ENCODE results near the gene ACTN3.
"Not testable (repeated sequence)": the region's sequence is repeated elsewhere in the genome, so short reads cannot be mapped to it uniquely, and the experiment has no call there.

ACTN3 gene

DNA sequence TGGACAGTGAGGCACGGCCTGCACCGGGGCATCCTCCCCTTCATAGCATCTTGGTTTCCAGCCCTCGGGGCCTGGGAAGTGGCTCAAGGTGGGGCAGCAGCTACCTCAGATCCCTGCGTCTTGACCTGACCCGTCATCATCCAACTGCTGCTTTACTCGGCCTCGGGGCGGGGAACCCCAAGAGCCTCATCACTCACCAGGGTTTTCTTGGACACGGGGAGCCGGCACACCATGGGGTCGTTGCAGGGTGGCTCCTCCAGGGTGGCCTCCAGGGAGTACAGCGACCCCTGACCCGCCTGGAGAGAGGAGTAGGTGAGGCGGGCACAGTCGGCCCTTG is 21.1 kb downstream of the ACTN3 start:
- DNase-seq, result no peak

GRCh38 chr11:66568124-66568916 is 21.6 kb downstream of the ACTN3 start, which contains the start of gene CTSF:
Gene CTSF (minus strand): TSS chr11:66568606. CDS start chr11:66568486, 120 bp downstream.
- DNase-seq, result peak; percentile 22

- no peak for DNase-seq
These were observed 22.4 kb downstream of the ACTN3 start for GRCh38 chr11:66569076-66569475.

DNA sequence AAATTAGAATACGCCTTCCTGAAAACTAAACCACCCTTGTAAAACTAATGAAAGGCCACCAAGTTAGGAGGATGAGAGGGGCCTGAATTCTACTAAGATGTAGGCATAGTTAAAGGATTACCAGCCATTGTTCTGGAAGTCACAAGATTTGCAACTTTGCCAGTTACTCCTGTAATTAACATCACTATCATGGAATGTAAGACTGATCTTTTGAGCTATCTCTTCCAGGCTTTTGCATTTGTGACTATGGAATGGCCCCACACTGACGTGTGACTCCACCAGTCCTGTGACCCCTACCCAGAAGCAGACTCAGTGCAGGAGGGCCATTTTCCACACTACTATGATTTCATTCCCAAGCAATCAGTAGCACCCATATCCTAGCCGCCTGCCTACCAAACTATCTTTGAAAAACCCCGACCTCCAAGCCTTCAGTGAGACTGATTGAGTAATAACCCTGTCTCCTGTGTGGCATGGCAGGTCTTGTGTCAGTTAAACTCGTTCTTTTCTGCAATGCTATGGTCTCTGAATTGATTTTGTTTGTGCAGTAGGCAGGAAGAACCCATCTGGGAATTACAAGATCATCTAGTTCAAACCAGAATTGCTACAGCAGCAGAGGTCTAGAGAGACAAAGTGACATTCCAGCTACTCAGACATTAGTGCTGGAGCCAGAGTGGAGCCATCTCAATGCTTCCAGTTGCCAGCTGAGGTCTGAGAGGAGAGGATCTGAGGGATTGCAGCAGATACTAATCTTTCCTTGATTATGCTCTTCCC is 23.6 kb downstream of the ACTN3 start:
- no peak for DNase-seq

DNA sequence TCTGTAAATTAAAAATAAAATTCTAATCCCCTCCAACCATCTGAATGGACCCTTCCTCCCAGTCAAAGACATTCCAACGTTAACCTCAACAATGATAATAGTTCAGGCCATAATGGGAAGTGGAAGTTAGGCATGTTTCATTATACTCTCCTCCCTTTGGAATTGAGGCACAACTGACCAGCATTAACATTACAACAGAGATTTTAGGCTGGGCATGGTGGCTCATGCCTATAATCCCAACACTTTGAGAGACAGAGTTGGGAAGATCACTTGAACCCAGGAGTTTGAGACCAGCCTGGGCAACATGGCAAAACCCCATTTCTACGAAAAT is 24.1 kb downstream of the ACTN3 start:
- no peak for DNase-seq

- peak; percentile 24 for DNase-seq
These were observed 32.4 kb downstream of the ACTN3 start for GRCh38 chr11:66579017-66579606.

DNA sequence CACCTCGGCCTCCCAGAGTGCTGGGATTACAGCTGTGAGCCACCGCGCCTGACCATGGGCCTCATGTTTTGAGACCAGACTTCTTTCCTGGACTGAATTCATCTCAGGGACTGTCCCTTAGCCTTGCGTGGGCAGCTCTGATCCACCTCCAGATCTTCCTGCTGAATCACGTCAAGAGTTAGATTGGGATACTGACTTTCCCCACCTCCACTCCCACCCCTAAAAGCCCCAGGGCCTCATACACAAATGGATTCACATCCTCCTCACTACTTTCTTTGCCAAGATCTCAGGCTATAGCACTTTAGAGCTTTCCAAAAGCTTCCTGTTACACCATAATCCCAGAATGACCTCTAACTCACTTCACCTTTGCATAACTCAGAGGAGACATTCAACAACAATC is 34.1 kb downstream of the ACTN3 start:
- DNase-seq, result no peak

GRCh38 chr11:66581261-66581660 is 34.6 kb downstream of the ACTN3 start:
- DNase-seq, result no peak

DNA sequence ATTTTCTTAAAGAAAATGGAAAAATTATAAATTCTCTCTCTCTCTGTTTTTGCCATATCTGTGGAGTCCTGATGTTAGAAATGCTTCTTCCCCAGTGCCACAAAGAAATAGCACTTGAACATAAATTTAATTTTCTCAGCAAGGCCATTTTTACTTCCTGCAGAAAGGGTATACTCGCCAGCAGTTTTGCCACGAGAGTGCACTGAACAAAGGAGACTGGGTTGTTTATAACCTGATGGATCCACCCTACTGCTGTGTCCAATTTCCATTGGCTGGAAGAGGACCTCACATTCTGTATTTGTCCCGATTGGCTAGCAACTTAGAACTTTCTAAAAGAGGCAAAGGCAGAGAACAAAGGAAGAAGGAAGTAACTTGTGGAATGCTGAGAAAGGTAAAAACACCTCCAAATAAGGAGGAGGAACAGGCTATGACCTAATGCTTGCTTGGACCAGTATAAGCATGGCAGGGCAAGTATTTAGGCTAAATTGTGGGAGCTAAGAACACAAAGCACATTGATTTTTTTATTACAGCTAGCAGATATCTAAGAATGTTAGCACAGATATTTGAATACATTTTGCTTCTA is 36.0 kb downstream of the ACTN3 start:
- not testable (repeated sequence) for DNase-seq

- DNase-seq, result not testable (repeated sequence)
These were observed 38.7 kb downstream of the ACTN3 start for GRCh38 chr11:66585447-66585846.

GRCh38 chr11:66586136-66586535 is 39.4 kb downstream of the ACTN3 start:
- no peak for DNase-seq

- DNase-seq, result not testable (repeated sequence)
These were observed 42.6 kb downstream of the ACTN3 start for GRCh38 chr11:66589315-66589714.

- DNase-seq, result no peak
These were observed 43.4 kb downstream of the ACTN3 start for GRCh38 chr11:66589996-66590675.

GRCh38 chr11:66591175-66591574 is 44.5 kb downstream of the ACTN3 start:
- DNase-seq, result no peak

DNA sequence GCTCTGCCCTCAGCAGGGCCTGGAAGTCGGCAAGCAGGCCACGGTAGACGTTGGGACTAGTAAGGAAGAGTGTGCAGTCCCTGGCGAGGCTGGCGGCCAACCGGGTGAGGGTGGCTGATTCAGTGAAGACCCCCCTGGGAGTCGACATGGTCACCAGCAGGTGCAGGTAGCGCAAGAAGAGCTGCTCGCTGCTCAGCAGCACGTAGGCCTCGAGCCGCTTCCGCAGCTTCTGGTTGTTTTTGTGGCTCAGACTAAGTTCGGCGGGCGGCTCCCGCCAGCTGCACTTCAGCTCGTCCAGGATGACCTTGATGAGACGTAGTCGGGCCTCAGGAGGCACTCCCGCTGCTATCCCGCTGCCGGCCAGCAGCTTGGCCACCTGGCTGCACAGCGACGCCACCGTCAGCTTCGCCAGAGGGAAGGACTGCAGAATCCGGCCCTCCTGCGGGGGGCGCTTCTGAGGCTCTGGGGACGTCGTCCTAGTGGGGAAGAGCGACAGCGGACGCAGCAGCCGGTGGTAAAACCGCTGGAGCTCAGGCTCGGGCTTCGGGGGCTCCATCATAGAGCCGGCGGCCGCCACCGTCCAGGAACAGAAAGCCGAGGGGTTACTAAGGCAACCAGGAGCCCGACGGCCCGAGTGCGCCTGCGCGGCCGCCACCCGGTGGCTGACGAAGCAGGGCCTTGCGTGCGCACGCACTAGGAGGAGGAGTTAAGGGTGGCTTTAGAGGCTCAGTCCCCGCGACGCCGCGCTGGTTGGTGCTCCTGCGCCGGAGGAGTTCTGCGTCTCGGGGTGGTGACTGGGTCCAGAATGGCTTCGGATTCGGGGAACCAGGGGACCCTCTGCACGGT is 46.0 kb downstream of the ACTN3 start, which contains the start of the genes CCDC87 and CCS:
Gene CCDC87, minus strand, starts transcription at position 607 of the 846 bp plus-strand sequence. Its CDS starts 48 bp downstream, at position 559.
Gene CCS, plus strand, starts transcription at position 729 of the 846 bp plus-strand sequence. Its CDS starts 77 bp downstream, at position 806.
- peak; percentile 97 for DNase-seq

GRCh38 chr11:66593303-66593635 is 46.6 kb downstream of the ACTN3 start:
- no peak for DNase-seq

DNA sequence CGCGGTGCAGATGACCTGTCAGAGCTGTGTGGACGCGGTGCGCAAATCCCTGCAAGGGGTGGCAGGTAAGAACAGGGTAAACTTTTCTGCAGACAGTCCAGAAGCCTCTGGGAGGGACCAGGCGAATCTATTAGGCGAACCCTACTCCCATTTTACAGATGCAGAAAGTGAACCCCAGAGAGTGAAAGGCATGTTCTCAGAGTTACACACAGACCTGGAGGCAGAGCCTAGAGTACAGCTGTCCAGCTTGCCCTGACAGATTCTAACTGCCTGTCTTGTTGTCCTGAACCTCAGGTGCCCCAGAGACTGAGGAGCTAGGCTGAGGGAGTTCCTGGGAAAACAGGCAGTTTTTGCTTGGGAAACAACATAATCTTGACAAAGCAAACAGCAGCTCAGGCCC is 46.9 kb downstream of the ACTN3 start:
- DNase-seq, result no peak

DNA sequence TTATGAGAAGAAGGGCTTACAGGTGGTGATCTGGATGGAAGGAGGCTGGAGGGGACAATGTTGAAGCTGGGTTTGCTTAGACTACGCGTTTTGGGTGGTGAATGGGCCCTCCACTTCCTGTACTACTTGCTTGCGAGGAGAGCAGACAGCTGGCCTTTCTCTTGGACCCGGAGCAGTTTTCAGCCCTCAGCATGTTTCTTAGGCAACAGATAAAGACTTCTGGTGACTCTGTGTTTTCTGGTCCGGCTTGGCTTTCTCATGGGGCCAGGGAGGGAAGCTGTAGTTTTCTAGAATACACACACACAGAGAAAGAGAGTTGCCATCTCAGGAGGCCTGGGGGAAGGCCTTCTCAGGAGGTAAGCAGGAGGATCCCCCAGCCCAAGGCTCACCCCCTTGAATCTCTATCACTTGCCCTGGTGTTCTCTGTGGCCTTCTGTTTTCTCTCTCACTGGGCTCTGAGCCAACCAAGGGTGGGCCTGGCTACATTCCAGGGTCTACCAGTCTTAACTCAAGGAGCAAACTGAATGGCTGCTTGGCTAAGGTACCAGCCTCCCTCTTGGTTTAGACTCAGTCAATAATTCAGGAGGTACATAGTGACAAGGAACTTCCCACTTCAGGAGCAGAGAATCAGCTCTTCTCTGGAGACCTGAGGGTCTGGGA is 48.7 kb downstream of the ACTN3 start:
- no peak for DNase-seq

GRCh38 chr11:66598993-66599392 is 52.3 kb downstream of the ACTN3 start:
- no peak for DNase-seq

DNA sequence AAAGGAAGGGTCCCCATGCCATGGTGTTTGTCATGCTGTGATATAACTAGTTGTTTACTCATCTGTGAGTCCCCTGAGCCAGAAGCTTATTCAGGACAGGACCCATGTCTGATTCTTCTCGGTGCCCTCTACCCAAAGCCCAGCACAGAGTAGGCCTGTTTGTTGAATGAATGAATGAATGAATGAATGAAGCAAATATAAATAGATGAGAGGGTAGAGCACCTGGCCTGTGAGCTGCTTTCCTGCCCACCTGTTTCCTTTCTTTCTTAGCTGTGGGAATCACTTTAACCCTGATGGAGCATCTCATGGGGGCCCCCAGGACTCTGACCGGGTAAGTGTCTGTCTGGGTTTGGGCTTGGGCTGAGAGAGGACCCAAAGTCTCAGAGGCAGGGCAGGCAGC is 53.5 kb downstream of the ACTN3 start:
- no peak for DNase-seq

DNA sequence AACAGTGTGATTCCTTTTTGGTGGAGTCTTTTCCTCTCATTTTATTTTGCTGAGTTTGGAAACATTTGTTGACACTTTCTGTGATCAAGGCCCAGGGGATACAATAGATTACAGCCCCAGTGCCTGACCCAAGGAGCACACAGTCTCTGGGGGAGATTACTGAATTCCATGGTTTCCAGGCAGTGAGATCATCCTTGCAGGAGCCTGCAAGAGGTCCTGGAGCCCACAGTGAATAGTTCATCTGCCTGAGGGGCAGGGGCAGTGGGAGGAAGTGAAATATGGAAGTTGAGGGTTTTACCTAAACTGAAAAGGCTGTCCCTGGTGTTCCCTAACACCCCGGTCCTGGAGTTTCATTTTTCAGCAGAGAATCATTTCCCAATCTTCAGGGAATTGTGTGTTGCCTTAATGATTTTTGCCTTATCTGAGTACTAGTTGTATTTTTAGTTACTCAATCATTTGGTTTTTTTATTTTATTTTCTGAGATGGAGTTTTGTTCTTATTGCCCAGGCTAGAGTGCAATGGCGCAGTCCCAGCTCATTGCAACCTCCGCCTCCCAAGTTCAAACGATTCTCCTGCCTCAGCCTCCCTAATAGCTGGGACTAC is 54.0 kb downstream of the ACTN3 start:
- no peak for DNase-seq

Measured in KG1 (cell line).